NCI-H345 (cell line): ENCODE data around the gene RTEL1.

Source experiments
- DNase-seq: peaks from one replicate; lab custom pipeline; 2025; lab: John Stamatoyannopoulos, UW

RTEL1 gene

GRCh38 chr20:63690003-63690897, 32.1 kb downstream of the RTEL1 start:
- DNase-seq: no peak

GRCh38 chr20:63690898-63691710, 33.0 kb downstream of the RTEL1 start:
- no peak for DNase-seq

GRCh38 chr20:63691711-63692435, 33.8 kb downstream of the RTEL1 start:
- DNase-seq: no peak

- DNase-seq: no peak
Measured at GRCh38 chr20:63692436-63693082, 34.4 kb downstream of the RTEL1 start.

GRCh38 chr20:63693083-63693732, 35.1 kb downstream of the RTEL1 start:
- no peak for DNase-seq

- no peak for DNase-seq
Measured at GRCh38 chr20:63693733-63694583, 35.8 kb downstream of the RTEL1 start.

- DNase-seq: no peak
Measured at GRCh38 chr20:63694584-63695423, 36.7 kb downstream of the RTEL1 start.

- DNase-seq: no peak
Measured at GRCh38 chr20:63695424-63696305, 37.6 kb downstream of the RTEL1 start.

- no peak for DNase-seq
Measured at GRCh38 chr20:63696306-63696627, 38.2 kb downstream of the RTEL1 start.

- DNase-seq: no peak
Measured at GRCh38 chr20:63696628-63697356, 38.7 kb downstream of the RTEL1 start, which contains the start of gene TNFRSF6B. Gene TNFRSF6B (plus strand): TSS chr20:63696652. CDS start chr20:63696768, 116 bp downstream.

GRCh38 chr20:63697357-63697867, 39.3 kb downstream of the RTEL1 start:
- DNase-seq: no peak

- no peak for DNase-seq
Measured at GRCh38 chr20:63697868-63698545, 39.9 kb downstream of the RTEL1 start.

GRCh38 chr20:63698739-63699465, 40.8 kb downstream of the RTEL1 start:
- no peak for DNase-seq

- no peak for DNase-seq
Measured at GRCh38 chr20:63699466-63700198, 41.5 kb downstream of the RTEL1 start.
